Stomach (tissue), 4 donors: ENCODE data around the gene SLC18B1.

Source experiments
- POLR2A ChIP-seq, 4 donors: fragments of 450-650 bp; IDR thresholded peaks; one replicate each; pipeline ENCODE4 v1.6.1; 2016; ENCODE audit warnings: antibody characterized with exemption in 4 of 4, control low read depth in 2 of 4, mild to moderate bottlenecking in 1 of 4, moderate library complexity in 1 of 4
- POLR2AphosphoS5 ChIP-seq, 3 donors: sonication (generic); formaldehyde crosslinking; IDR thresholded peaks; one replicate each; pipeline ENCODE4 v1.6.1; 2016; ENCODE audit warnings: antibody characterized with exemption in 3 of 3
- TF ChIP-seq, protein P1 (sequence below), 7 experiments: fragments of 450-650 bp in 4 of 7; fragments of 200-600 bp in 3 of 7; sonication (generic) in 3 of 7; IDR thresholded peaks; one replicate each; pipeline ENCODE4 v1.5.1; 2016 to 2019; ENCODE audit warnings: antibody characterized with exemption in 7 of 7, control low read depth in 2 of 7, mild to moderate bottlenecking in 1 of 7

DNA sequence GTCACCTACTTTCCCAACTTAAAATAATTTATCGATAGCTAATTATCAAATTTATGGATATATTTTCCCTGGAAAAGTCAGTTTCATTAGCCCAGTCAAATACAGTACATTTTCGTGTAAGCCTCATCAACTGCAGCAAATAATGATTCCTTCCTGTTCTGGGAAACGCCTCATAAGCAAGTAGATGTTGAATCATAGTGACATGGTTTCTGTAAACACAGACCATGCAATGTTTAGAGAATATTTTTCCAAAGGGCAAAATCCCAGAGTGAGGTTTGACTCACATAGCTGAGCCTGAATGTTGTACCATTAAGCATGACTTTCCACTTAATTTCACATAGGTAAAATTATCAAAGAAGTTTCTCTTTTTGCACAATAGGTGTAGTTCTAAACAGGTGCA lies 67.9 kb downstream of the SLC18B1 start:
- TF ChIP-seq, protein P1, sequence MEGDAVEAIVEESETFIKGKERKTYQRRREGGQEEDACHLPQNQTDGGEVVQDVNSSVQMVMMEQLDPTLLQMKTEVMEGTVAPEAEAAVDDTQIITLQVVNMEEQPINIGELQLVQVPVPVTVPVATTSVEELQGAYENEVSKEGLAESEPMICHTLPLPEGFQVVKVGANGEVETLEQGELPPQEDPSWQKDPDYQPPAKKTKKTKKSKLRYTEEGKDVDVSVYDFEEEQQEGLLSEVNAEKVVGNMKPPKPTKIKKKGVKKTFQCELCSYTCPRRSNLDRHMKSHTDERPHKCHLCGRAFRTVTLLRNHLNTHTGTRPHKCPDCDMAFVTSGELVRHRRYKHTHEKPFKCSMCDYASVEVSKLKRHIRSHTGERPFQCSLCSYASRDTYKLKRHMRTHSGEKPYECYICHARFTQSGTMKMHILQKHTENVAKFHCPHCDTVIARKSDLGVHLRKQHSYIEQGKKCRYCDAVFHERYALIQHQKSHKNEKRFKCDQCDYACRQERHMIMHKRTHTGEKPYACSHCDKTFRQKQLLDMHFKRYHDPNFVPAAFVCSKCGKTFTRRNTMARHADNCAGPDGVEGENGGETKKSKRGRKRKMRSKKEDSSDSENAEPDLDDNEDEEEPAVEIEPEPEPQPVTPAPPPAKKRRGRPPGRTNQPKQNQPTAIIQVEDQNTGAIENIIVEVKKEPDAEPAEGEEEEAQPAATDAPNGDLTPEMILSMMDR (IDR thresholded peaks at IDR 0.05), result no peak
- no peak for TF ChIP-seq POLR2A (IDR thresholded peaks at IDR 0.05)
- TF ChIP-seq POLR2AphosphoS5 (IDR thresholded peaks at IDR 0.05), result peak; percentile 12 to 91 (median 66)
